Lower leg skin (tissue), 4 donors: Measurements from ENCODE around the gene EVL. TPM values are rescaled to one million over a fixed set of nuclear protein-coding genes. Genes with fewer than 3 reads are reported as not detected.

Experiments
- DNase-seq, 2 donors: peaks; one replicate each; pipeline ENCODE4 v3.0.0-alpha.2; 2019; ENCODE audit warnings: low spot score in 2 of 2
- H3K4me3 ChIP-seq: fragments of 200-600 bp; sonication (generic); 2 replicates; pipeline ENCODE4 v1.5.1; 2017; ENCODE audit warnings: mild to moderate bottlenecking, low read depth; ENCODE audit not compliant: poor library complexity, severe bottlenecking
- CTCF ChIP-seq, 3 donors: fragments of 450-650 bp; IDR thresholded peaks; one replicate each; pipeline ENCODE4 v1.5.1; 2016; ENCODE audit warnings: antibody characterized with exemption in 3 of 3, mild to moderate bottlenecking in 3 of 3, moderate library complexity in 2 of 3
- POLR2A ChIP-seq, 2 donors: fragments of 450-650 bp; IDR thresholded peaks; one replicate each; pipeline ENCODE4 v1.6.1; 2016 to 2017; ENCODE audit warnings: antibody characterized with exemption in 2 of 2, mild to moderate bottlenecking in 1 of 2, moderate library complexity in 1 of 2
- WGBS, 2 donors: methylation state at CpG; one replicate each; pipeline ENCODE4 v1.1.5; 2018; 5-methylcytosine and 5-hydroxymethylcytosine counted together
- intact Hi-C: fragments of 100-400 bp; cut with DNase I; formaldehyde crosslinking; loops from one replicate; pipeline ENCODE4 v1.15.0; 2023; ENCODE audit warnings: low total_unique reads
- total RNA-seq, 4 donors: library from RNA; depleted of rRNA; stranded (reverse); fragments of >200 nt; gene quantifications; one replicate each; pipeline ENCODE4 v1.1.0, GENCODE V29; 2016

EVL gene
- total RNA-seq, 4 donors from 2014 or later = 26.4 to 51.4 (median 40.9) TPM

GRCh38 chr14:100065942-100066574 lies 836 bp downstream of the EVL start:
- intact Hi-C loops = no loop called here
- H3K4me3 ChIP-seq = no peak overlapping the region
- no peak for DNase-seq
- TF ChIP-seq POLR2A (IDR thresholded peaks at IDR 0.05) (no peak), CTCF (IDR thresholded peaks at IDR 0.05) (no peak)
- 61 to 69% methylated on average over 10 of the region's 10 CpGs for WGBS, 2 donors

GRCh38 chr14:100066962-100067361 lies 1.7 kb downstream of the EVL start:
- intact Hi-C loops = no loop called here
- DNase-seq = no peak
- WGBS, 2 donors = 80 to 82% methylated on average over 10 of the region's 10 CpGs
- TF ChIP-seq POLR2A (IDR thresholded peaks at IDR 0.05) (no peak), CTCF (IDR thresholded peaks at IDR 0.05) (no peak)
- H3K4me3 ChIP-seq = no peak overlapping the region

GRCh38 chr14:100067481-100067880 lies 2.3 kb downstream of the EVL start:
- WGBS, 2 donors = 81 to 85% methylated on average over 6 of the region's 6 CpGs
- no peak for DNase-seq
- no peak for TF ChIP-seq CTCF (IDR thresholded peaks at IDR 0.05)
- TF ChIP-seq POLR2A (IDR thresholded peaks at IDR 0.05) = no peak
- H3K4me3 ChIP-seq = no peak overlapping the region
- intact Hi-C loops = no loop called here

GRCh38 chr14:100067971-100068959 lies 3.0 kb downstream of the EVL start:
- H3K4me3 ChIP-seq = no peak overlapping the region
- TF ChIP-seq POLR2A (IDR thresholded peaks at IDR 0.05) (no peak), CTCF (IDR thresholded peaks at IDR 0.05) (no peak)
- intact Hi-C loops = no loop called here
- DNase-seq = peak; percentile 44 to 89
- WGBS, 2 donors = 59 to 62% methylated on average over 18 of the region's 18 CpGs

- TF ChIP-seq POLR2A (IDR thresholded peaks at IDR 0.05) (no peak), CTCF (IDR thresholded peaks at IDR 0.05) (no peak)
- H3K4me3 ChIP-seq = no peak overlapping the region
- intact Hi-C loops = no loop called here
- WGBS, 2 donors = 67 to 73% methylated on average over 9 of the region's 9 CpGs
- DNase-seq = no peak
These were observed 4.1 kb downstream of the EVL start for GRCh38 chr14:100069161-100069800.
